HG03521 (cell line): ENCODE measurements around the gene CSNK1G3.
"Not testable (repeated sequence)": the region's sequence is repeated elsewhere in the genome, so short reads cannot be mapped to it uniquely, and the experiment has no call there.

Source experiments
- ATAC-seq: cut with Tn5 transposase; IDR thresholded peaks from one replicate; pipeline ENCODE4 v1.9.1; 2021; ENCODE audit warnings: mild to moderate bottlenecking, moderate library complexity; ENCODE audit not compliant: unreplicated experiment

The CSNK1G3 gene

DNA sequence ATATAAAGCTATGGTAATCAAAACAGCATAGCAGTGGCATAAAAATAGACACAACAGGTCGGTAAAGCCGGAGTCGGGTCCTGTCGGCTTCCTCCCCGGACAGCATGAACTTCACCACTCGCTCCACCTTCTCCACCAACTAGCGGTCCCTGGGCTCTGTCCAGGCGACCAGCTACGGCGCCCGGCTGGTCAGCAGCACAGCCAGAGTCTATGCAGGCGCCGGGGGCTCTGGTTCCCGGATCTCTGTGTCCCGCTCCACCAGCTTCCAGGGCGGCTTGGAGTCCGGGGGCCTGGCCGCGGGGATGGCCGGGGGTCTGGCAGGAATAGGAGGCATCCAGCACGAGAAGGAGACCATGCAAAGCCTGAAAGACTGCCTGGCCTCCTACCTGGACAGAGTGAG is 124.0 kb downstream of the CSNK1G3 start:
- no peak for ATAC-seq

DNA sequence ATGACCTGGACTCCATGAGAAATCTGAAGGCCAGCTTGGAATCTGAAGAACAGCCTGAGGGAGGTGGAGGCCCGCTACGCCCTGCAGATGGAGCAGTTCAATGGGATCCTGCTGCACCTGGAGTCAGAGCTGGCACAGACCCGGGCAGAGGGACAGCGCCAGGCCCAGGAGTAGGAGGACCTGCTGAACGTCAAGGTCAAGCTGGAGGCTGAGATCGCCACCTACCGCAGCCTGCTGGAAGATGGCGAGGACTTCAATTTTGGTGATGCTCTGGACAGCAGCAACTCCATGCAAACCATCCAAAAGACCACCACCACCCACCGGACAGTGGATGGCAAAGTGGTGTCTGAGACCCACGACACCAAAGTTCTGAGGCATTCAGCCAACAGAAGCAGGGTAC is 125.1 kb downstream of the CSNK1G3 start:
- not testable (repeated sequence) for ATAC-seq

DNA sequence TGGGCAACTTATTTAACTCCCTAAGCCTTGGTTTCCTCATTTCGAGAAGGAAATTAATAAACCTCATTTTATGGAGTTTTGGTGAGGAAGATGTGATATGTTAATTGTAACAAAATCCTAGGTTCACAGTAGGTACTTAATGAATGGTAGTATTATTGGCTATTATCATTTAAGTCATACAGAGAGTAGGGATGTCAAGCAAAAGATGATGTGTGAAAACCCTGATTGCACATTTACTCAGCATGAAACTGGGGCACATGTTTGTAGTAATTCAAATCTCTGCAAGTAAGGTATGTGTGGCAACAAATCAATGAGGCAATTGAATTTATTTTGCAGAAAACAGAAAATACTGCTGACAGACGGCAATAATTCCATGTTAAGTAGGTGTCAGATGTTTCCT is 127.3 kb downstream of the CSNK1G3 start:
- ATAC-seq = no peak

DNA sequence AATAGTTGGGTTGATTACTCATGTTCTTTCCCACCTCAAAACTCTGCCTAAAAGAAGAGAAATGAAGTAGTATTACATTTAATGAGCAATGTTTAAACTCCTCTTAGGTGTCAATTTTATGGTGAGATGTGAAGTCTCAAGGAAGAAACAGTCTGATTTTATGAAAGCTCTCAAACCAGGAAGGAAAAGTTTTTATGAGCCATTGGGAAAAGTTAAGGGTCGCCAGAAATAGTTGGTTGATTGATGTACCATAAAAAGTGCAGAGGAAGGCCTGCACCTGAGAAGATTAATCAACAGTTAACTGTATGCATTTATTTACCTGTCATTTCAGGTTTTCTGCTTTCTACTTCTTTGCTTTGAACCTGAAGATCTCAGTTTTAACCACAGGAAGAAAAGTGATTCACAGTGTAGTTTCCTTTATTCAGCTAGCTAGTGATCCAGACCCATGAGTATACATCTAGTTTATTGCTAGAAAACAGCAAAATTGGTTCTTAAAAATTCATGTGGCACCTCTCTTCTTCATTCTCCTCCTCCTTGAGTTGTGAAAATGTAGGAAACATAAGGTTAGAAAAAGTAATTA is 133.1 kb downstream of the CSNK1G3 start:
- no peak for ATAC-seq

DNA sequence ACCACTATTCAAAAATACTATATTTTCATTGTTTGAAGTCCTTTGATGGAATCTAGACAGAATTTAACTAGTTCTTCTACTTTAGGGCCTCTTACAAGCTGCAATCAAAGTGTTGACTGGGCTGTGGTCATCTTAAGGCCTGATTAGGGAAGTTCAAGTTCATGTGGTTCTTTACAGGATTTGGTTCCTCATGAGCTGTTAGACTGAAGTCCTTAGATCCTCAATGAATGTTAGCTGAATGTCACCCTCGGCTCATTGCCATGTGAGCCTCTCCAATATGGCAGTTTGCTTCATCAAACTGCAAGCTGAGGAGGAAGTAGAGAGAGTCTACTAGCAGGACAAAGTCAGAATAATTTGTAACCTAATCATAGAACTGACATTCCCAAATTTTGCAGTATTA is 135.1 kb downstream of the CSNK1G3 start:
- ATAC-seq = no peak

DNA sequence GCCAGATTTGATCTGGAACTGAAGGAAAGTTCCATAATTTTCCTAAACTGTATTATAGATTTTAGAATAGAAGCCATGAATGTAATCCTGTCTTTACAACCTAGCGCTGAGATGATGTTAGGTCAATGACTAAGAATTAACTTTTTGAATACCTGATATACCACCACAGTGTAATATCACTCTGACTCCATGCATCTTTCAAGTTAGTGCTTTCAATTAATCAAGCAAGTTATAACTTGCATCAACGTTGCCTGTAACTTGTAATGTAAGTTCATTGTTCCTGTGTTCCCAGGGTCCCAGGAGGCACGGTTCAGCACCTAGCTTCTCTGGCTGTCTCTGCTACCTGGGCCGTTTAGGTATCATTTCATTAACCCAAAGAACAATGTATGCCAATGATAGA is 139.3 kb downstream of the CSNK1G3 start:
- ATAC-seq = no peak

DNA sequence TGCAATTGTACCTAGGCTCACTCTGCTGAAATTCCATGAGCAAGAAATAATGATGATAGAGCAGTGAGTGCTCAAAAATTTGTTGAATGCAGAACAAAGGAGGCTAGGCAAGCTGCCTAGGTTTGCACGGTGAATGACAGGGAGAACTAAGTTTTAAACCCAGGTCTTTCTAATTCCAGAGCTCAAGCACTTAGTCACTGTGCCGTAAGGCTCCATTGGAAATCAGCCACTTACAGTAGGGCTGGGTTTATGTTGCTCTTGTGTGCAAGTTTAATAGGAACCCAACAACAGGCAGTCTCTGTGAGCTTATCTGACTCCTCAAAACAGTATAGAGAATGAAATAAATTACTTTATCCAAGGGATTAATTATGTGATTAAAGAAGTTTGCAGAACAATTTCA is 147.0 kb downstream of the CSNK1G3 start:
- no peak for ATAC-seq

DNA sequence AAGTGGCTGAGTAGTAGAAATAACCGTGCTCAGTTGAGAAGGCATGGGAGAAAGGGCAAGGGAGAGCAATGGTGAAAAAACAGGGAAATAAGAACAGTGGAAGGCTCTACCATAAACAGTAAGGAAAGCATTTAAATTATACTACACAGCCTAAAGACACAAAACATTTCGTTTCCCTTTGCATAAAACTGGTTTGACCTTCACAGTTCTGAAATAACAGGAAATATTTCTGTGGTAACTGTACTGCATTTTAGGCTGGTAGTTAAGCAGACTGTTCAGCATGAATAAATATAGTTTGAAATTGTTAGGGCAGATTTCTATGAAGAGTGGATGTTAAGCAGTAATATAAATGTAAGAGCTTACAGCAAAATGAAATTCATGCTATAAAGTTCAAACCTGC is 147.5 kb downstream of the CSNK1G3 start:
- ATAC-seq = no peak

DNA sequence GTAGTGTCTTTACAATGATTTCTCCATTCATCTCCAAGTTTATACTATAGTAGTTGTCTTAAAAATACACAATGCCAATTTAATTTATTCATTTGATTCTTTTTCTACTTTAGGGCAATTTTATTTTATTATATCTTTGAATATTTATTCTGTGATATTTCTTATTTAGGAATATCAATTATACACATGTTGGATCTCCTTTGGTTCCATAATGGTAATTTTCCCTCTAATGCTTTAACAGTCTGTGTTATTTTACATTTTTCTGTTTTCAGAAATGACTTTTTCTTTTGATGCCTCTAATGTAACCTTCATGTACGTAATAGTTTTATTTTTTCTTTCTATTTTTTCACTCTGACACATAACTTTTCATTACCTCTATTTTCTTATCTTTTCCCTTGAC is 153.0 kb downstream of the CSNK1G3 start:
- no peak for ATAC-seq

DNA sequence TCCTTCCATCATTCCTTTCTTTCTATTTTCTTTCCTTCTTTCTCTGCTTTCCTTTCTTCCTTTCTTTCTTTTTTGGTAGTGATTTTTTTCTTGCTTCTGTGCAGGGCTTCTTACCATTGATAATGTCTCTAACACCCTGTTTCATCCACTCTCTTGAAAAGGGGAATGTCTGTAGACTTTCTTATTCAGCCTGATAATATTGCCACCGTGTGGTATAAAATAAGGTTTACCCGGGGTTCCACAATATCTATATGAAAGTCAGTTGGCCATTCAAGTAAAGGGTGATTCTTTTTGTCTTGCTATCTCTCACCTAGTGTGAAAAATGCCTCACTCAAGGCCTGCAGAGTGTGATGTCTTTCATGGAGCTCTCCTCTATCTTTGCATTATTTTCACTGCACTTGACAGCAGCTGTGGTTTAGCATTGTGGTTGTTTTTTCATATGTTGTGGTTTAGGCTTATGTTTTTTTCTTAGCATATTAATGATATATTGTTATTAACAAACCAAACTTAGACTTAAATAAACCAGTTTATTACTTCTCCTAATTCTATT is 153.9 kb downstream of the CSNK1G3 start:
- no peak for ATAC-seq
